Activated B cell treated with CpG ODN at 0.5 μM for 24 hours (primary cell): ENCODE data around the gene ZNF787. TPM values are rescaled to one million over a fixed set of nuclear protein-coding genes. Genes with fewer than 3 reads are reported as not detected.
A peak's percentile ranks its signal among the peaks of the same experiment; 100 is the strongest.

Experiments
- ATAC-seq: fragments of 200-7000 bp; cut with Tn5 transposase; one replicate; pipeline ENCODE4 v1.10.0; 2021; ENCODE audit warnings: low read depth, mild to moderate bottlenecking, moderate library complexity
- CTCF ChIA-PET: fragments of 350-600 bp; sonication (Branson Sonifier 250); formaldehyde crosslinking; loops from one replicate; lab custom pipeline; 2021; ENCODE audit warnings: antibody characterized with exemption; lab: Charles Lee
- POLR2A ChIA-PET: fragments of 350-600 bp; sonication (Branson Sonifier 250); formaldehyde crosslinking; loops from one replicate; lab custom pipeline; 2021; ENCODE audit warnings: antibody characterized with exemption; lab: Charles Lee
- DNase-seq: peaks from one replicate; pipeline ENCODE4 v3.0.0; 2022
- H3K27ac Mint-ChIP-seq: one replicate; pipeline ENCODE4 v1.8.0; 2020; ENCODE audit warnings: mixed read lengths
- H3K27me3 Mint-ChIP-seq: one replicate; pipeline ENCODE4 v1.8.0; 2021; ENCODE audit warnings: mixed read lengths
- H3K36me3 Mint-ChIP-seq: one replicate; pipeline ENCODE4 v1.8.0; 2021; ENCODE audit warnings: low read depth, mixed read lengths
- H3K4me1 Mint-ChIP-seq: one replicate; pipeline ENCODE4 v1.8.0; 2021; ENCODE audit warnings: mixed read lengths
- H3K4me3 Mint-ChIP-seq: one replicate; pipeline ENCODE4 v1.8.0; 2020; ENCODE audit warnings: mild to moderate bottlenecking, mixed read lengths
- H3K9me3 Mint-ChIP-seq: one replicate; pipeline ENCODE4 v1.8.0; 2020; ENCODE audit warnings: mixed read lengths
- intact Hi-C: fragments of 100-400 bp; cut with micrococcal nuclease; formaldehyde crosslinking; loops from one replicate; pipeline ENCODE4 v1.15.1; 2024
- total RNA-seq: library from RNA; stranded (reverse); gene quantifications from 2 replicates; pipeline ENCODE4 v1.2.3, GENCODE V29; 2022
- TF ChIP-seq, protein P1 (sequence below): fragments of 200-600 bp; IDR thresholded peaks from one replicate; pipeline ENCODE4 v1.8.0; 2022; ENCODE audit warnings: antibody characterized with exemption, mild to moderate bottlenecking

Gene ZNF787
- total RNA-seq, 1 donor from 2014 or later = 42.3 TPM

DNA sequence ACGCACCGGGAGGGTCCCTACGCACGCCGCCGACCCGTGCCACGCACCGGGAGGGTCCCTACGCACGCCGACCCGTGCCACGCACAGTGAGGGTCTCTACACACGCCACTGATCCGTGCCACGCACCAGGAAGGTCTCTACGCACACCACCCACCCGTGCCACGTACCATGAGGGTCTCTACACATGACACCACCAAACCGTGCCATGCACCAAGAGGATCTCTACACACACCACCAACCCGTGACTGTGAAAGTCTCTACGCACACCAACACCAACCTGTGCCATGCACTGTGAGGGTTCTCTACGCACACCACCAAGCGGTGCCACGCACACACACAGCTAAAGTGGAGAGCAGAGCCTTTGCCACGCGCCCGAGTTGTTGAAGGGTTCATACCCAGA is 16.7 kb downstream of the ZNF787 start:
- DNase-seq (no peak), ATAC-seq (no peak)
- Mint-ChIP-seq H3K27ac (peak overlapping the region; percentile 70), H3K4me1 (peaks cover 47% of the 10 kb centered on the region), H3K4me3 (no peak overlapping the region), H3K9me3 (no peaks in the 10 kb centered on the region), H3K36me3 (peaks cover 36% of the 10 kb centered on the region), H3K27me3 (no peaks in the 10 kb centered on the region)
- ChIA-PET POLR2A (interaction anchor here (1.4 kb wide), 2 partner anchors 13 to 17 kb away, joined by 3 to 9 read pairs; partner anchors contain the start of gene ZNF787), CTCF (interaction anchor here (0.9 to 2.1 kb wide), 5 partner anchors 14 to 229 kb away, joined by 3 to 13 read pairs (median 4); no protein-coding TSS in a partner anchor)
- intact Hi-C loops = no loop called here
- TF ChIP-seq, protein P1, sequence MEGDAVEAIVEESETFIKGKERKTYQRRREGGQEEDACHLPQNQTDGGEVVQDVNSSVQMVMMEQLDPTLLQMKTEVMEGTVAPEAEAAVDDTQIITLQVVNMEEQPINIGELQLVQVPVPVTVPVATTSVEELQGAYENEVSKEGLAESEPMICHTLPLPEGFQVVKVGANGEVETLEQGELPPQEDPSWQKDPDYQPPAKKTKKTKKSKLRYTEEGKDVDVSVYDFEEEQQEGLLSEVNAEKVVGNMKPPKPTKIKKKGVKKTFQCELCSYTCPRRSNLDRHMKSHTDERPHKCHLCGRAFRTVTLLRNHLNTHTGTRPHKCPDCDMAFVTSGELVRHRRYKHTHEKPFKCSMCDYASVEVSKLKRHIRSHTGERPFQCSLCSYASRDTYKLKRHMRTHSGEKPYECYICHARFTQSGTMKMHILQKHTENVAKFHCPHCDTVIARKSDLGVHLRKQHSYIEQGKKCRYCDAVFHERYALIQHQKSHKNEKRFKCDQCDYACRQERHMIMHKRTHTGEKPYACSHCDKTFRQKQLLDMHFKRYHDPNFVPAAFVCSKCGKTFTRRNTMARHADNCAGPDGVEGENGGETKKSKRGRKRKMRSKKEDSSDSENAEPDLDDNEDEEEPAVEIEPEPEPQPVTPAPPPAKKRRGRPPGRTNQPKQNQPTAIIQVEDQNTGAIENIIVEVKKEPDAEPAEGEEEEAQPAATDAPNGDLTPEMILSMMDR = no peak

DNA sequence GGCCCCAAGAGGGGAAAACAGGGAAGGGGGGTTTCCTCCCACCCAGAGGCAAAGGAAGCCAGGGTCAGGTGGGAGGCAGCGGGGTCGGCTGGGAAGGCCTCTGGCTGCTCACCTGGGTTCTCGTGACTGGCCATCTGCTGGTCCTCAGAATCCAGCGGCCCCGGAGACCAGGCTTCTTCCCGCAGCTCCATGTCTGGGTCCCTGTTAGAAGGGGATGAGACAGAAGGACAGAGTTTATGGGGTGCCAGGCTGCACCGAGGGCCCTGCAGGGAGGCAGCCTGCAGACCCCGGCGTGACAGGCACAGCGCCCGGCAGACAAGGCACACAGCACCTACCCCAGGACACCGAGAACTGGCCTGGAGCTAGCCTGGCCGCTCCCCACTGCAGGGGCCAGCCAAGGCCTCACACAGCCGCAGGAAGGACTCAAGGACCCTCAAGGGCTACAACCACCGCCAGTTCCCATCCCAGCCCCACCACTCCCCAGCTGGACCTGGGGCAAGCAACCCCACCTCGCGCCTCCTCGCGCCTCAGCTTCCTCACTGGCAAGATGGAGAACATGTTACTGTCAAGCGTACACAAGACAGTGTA is 18.0 kb downstream of the ZNF787 start:
- H3K4me1 Mint-ChIP-seq = peaks cover 35% of the 10 kb centered on the region
- CTCF ChIA-PET = no interaction called here

DNA sequence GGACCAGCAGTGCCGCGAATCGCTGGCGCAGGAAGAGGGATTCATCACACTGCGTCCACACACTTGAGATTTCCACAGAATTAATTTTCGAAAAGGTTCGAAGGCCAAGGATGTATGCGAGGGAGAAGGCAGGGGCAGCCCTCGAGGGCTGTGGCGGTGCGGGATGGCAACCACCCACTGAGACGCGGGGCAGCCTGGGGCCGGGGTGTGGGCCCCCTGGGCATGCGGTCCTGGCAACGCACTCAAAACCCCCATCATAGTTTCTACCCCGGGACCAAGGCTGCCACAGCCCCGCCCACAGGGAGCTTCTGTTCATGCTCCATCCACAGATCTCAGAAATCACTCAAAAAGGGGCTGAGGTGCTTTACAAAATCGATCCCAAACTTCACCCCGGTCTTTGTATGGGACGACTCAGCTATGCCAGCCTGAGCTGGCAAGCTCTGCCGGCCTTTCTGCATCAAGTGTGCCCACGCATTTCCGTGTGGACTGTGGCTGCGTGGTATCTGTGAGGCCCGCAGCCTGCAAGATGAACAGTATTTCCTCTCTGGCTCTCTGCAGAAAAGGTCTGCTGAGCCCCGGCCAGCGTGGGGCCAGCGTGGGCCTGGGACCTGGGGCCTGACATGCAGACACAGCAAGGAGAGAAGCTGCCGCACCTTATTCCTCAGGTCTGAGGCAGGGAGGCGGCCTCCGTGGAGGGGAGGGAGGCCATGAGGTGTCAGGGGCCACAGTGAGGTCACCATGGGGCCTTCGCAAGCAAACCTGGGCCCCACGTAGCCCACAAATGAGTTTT is 19.2 kb downstream of the ZNF787 start:
- peaks cover 26% of the 10 kb centered on the region for H3K4me1 Mint-ChIP-seq
- peaks cover 42% of the 10 kb centered on the region for H3K36me3 Mint-ChIP-seq
- ChIA-PET CTCF (no interaction called here), POLR2A (interaction anchor here (0.7 kb wide), 1 partner anchor 212 kb away, joined by 3 read pairs; no protein-coding TSS in a partner anchor)
- TF ChIP-seq, protein P1 = no peak
- no peak overlapping the region for H3K27ac Mint-ChIP-seq
- ATAC-seq = no peak
- intact Hi-C loops = no loop called here
- no peaks in the 10 kb centered on the region for H3K27me3 Mint-ChIP-seq
- H3K4me3 Mint-ChIP-seq = no peak overlapping the region
- H3K9me3 Mint-ChIP-seq = no peaks in the 10 kb centered on the region
- no peak for DNase-seq

More for the DNA sequence above, 18.0 kb downstream of the ZNF787 start:
- H3K4me3 Mint-ChIP-seq = no peak overlapping the region
- no peaks in the 10 kb centered on the region for H3K9me3 Mint-ChIP-seq
- POLR2A ChIA-PET = no interaction called here
- intact Hi-C loops = no loop called here
- H3K27me3 Mint-ChIP-seq = no peaks in the 10 kb centered on the region
- peaks cover 40% of the 10 kb centered on the region for H3K36me3 Mint-ChIP-seq
- TF ChIP-seq, protein P1 = no peak
- DNase-seq = no peak
- no peak overlapping the region for H3K27ac Mint-ChIP-seq
- ATAC-seq = no peak

DNA sequence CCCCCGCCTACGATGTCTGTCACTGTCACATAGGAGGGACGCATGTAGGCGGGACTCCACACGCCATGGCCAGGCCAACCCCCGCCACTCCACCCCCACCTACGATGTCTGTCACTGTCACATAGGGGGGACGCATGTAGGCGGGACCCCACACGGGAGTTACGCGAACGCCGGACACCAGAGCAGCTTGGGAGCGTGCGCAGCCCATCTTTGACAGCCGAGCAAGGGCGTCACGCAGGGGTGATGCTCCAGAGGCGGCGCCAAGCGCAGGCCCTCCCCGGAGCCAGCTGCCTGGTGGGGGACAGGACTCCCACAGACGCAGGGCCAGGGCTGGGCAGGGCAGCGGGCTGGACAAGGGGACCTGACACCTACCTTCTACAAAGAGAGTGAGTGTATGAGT is 20.0 kb downstream of the ZNF787 start:
- H3K27ac Mint-ChIP-seq = no peak overlapping the region
- H3K4me3 Mint-ChIP-seq = no peak overlapping the region
- H3K9me3 Mint-ChIP-seq = no peaks in the 10 kb centered on the region
- intact Hi-C loops = no loop called here
- peaks cover 18% of the 10 kb centered on the region for H3K4me1 Mint-ChIP-seq
- ChIA-PET CTCF (no interaction called here), POLR2A (interaction anchor here (0.7 kb wide), 1 partner anchor 213 kb away, joined by 3 read pairs; no protein-coding TSS in a partner anchor)
- peaks cover 38% of the 10 kb centered on the region for H3K36me3 Mint-ChIP-seq
- TF ChIP-seq, protein P1 = no peak
- no peaks in the 10 kb centered on the region for H3K27me3 Mint-ChIP-seq
- DNase-seq = no peak
- no peak for ATAC-seq
